UCSD-AML1 (cell line): ENCODE results near the gene RUNX3.
A peak's percentile ranks its signal among the peaks of the same experiment; 100 is the strongest.
"Not testable (repeated sequence)": the region's sequence is repeated elsewhere in the genome, so short reads cannot be mapped to it uniquely, and the experiment has no call there.

Source experiments
- DNase-seq: peaks from one replicate; lab custom pipeline; 2025; ENCODE audit not compliant: unreplicated experiment; lab: John Stamatoyannopoulos, UW

RUNX3 gene

DNA sequence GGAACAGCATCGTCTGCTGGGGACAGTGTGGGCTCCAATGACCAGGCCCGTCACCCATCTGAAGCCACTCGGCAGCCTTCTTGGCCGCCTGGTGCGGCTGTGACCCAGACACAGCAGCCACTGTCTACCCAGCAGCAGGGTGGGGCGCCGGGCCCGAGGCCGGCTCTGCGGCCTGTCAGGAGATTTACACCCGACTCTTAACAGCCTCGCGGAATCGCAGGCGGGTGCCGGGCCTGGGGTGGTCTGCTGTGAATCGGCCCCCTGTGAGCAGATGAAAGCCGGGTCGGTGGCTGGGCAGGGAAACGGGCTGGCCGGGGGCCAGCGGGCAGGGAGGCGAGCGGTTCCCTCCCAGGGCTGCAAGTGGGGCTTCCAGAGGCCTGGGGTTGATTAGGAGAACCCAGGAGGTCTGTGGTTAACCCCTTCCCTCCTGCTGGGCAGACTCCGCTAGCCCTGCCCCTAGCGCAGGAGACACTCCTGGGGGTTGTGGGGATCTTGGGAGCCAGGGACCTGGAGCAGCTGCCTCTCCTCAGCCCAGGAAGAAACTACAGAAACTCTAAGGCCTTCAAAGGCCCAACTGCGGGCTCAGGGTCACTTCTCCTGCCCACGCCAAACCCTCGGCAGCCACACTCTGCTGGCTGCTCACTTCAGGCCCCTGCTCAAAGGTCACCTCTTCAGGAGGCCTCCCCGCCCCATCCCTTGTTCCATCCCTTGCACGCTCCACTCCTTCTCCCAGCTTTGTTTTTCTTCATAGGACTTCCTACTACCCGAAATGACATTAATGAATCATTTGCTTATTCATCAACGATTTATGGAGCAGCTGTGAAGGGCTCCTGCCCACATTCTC, 15.6 kb downstream of the RUNX3 start:
- no peak for DNase-seq

DNA sequence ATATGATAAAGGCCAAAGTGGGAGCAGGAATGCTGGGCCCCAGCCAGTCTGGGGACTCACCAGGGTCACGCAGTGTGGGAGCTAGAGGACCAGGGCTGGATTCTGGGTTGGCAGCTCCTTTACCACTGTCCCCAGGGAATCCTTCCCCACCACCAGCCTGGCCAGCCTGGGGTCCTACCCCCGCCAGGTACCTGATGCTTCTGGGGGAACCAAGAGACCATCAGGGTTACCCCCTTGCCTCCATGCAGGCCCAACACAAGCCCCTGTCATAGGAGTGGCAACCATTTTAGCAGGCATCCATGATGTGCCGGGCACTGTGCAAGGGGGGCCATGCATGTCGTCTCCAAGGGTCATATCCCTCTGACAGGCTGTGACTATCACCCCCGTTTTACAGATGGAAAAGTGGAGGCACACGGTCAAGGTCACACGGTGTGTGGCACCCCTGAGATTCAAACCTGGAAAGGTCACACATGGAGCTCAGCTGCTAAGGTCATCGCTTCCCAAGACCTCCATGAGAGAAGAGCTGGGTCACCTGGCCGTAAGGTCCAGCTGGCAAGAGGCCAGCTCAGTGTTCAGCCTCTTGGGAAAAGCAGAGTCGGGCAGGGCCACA, 16.4 kb downstream of the RUNX3 start:
- DNase-seq: no peak

DNA sequence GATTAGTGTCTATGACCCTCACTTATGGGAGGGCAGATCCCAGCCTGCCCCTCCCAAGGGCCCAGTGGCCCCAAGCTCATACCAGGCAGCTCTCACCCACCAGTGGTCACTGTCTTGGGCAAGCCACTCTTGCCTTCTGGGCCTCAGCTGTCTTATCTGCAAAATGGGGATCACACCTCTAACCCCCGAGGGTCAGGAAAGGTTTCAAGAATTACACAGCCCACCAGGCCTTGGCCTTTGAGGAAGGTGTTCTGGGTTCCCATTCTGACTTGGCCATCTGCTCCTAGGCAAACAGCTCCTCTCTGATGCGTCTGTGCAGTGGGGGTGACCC, 16.8 kb downstream of the RUNX3 start:
- DNase-seq: no peak

DNA sequence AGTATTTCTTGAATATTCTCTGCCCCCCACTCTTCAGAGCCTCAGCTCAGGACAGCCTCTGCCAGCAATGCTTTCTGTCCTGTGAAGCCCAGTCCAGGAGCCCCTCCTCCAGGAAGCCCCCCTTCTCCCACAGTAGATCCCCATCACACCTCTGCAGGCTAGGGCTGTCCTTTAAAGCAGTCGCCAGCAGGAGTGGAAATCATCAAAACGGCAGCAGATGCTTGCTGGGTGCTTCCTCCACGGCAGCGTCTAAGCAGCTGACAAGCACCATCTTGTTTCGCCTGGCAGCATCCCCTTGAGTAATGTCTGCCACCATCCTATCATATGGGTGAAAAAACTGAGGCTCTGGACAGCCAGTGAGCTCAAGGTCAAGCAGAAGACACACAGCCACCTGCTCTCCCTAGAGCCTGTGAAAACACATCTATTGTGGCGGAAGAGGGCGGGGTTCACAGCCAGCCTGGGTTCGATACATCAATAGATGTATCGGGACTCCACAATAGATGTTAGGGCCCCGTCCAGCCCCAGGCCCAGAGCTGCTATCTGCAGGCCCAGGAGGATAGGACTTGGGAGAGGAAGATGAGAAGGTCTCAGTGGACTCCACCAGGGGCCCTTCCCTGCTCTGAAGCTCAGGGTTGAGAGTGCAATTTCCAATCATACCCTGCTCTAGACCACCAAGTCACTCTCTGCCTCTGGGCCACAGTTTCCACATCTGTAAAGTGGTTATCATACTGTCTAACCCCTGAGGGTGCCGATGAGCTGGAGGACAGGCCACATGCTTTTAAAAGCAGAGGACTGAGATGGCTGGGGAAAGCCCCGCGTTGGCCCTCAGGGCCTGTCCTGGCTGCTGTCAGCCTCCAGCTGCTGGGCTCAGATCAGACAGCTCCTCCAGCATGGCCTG, 17.5 kb downstream of the RUNX3 start:
- no peak for DNase-seq

DNA sequence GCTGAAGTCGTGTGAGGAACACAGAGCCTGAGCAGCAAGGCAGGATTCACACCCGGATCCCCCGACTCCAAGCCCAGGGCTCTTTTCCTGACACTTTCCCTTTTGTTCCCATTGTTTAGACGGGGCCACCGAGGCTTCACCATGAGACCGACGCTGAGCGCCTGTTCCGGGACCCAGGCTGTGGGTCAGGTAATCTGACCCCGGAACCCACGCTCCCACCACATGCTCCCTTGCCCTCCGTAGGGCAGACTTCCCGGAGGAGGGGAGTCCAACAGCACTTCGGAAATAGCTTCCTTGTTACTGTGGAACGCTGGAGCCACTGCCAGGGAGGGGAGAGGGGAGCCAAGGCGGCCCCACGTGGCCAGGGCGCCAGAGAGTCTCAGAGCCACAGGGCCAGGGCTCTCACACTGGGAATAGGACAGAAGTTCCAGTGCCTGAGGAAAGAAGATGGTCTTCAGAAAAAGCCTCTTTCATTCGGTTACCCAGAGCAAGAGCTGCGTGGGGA, 18.4 kb downstream of the RUNX3 start:
- no peak for DNase-seq

DNA sequence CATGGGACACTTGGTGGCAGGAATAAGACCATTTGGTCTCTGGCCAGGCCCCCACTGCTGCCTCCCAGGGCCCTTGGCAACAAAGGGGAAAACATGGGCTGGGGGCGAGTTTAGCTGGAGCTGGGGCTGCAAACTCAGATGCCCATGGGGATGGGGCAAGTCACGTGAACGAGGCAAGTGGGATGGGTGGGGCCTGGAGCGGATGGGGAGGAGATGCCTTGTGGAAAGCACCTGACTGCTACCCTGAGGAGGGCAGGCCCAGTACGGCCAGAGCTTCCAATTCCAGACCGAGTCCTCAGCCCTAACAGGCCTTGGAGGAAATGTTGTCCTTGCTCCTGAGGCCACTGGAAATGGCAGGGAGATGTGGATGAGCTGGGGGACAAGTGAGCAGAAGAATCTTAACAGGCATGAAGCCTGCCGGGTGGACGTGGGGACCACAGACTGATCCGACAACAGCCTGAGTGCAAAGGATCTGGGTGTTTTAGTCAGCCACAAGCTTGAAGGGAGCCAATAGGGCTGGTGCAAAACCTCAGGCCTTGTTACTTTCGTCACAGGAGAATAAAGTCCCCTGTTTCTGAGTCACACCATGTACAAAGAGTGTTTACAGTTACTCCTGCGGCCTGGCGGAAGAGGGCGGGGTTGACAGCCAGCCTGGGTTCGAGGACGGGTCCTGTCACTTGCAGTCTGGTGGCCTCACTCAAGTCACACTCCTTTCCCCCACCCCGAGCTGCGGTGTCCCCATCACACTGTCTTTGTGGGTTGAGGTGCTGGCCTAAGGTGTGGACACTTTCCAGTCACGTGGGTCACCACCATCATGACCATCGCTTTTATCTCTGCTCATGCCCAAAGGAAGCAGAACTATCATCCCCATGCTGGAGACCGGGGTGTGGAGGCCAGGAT, 19.1 kb downstream of the RUNX3 start:
- DNase-seq: no peak

DNA sequence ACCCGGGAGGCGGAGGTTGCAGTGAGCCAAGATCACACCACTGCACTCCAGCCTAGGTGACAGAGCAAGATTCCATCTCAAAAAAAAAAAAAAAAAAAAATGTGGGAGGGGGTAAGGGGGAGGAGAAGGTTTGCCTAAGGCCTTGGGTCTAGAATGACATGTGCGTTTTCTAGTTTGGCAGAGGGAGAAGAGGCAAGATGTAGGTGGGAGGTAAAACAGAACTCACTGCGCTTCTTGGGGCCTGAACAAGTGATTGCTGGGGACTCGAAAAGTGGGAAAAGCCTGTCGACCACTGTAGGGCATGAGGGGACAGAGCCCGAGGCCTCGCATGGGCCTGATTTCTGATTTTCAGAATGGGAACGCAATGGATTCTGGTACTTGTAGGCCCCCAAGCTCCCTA, 19.9 kb downstream of the RUNX3 start:
- no peak for DNase-seq

DNA sequence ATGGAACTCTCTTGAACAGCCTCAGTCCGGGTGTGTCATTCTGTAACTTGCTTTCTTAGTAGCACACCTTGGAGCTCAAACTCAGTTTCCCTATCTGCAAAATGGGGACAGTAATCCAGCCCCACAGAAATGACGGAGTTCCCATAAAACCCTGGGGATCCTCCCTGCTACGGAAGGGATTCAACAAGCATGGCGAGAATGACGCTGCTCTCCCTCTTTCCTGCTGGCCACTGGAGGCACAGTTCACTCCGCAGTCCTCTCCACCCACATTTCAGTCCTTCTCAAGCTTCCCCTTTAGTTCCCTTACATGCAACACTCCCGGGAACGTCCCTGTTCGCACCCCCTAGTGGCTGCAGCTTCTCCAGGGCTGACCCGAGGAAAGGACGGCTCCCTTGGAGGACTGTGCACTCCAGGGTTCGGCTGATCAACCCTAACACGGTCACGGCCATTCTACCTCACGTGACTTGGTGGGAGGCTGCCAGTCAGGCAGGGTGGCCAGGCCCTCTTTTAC, 20.6 kb downstream of the RUNX3 start:
- peak; percentile 21 for DNase-seq

DNA sequence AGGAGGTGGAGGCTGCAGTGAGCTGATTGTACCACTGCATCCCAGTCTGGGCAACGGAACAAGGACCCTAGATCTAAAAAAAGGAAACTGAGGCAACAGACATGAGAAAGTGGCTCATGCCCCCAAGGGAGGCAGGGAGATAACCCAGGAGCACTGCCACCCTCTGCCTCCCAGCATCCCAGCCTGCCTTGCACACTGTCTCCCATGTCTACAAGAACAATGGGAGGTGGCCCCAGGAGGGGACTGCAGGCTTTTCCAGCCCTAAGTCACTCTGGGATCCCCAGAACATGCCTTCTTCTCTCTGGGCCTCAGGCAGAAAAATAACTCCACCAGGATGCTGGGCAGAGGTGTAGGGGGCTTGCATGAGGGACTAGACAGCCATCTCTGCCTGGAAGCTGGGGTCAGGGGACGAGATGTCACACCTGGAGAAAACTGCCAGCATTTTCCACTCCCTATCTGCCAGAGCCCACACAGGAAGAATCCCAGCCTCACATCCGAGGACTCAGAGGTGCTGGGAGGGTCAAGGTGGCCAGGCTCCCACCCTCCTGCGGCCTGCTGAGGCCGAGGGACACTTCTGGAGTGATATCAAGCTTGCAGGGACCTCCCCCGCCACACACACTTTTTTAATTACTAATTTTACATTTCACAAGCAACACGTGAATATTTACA, 21.4 kb downstream of the RUNX3 start:
- DNase-seq: no peak

DNA sequence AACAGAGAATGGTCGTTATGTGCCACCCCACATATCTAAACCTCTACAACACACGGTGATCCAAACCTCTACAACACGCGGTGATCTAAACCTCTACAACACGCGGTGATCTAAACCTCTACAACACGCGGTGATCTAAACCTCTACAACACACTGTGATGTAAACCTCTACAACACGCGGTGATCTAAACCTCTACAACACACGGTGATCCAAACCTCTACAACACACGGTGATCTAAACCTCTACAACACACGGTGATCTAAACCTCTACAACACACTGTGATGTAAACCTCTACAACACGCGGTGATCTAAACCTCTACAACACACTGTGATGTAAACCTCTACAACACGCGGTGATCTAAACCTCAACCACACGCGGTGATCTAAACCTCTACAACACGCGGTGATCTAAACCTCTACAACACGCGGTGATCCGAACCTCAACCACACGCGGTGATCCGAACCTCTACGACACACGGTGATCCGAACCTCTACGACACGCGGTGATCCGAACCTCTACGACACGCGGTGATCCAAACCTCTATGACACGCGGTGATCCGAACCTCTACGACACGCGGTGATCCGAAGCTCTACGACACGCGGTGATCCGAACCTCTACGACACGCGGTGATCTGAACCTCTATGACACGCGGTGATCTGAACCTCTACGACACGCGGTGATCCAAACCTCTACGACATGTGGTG, 22.3 kb downstream of the RUNX3 start:
- not testable (repeated sequence) for DNase-seq

DNA sequence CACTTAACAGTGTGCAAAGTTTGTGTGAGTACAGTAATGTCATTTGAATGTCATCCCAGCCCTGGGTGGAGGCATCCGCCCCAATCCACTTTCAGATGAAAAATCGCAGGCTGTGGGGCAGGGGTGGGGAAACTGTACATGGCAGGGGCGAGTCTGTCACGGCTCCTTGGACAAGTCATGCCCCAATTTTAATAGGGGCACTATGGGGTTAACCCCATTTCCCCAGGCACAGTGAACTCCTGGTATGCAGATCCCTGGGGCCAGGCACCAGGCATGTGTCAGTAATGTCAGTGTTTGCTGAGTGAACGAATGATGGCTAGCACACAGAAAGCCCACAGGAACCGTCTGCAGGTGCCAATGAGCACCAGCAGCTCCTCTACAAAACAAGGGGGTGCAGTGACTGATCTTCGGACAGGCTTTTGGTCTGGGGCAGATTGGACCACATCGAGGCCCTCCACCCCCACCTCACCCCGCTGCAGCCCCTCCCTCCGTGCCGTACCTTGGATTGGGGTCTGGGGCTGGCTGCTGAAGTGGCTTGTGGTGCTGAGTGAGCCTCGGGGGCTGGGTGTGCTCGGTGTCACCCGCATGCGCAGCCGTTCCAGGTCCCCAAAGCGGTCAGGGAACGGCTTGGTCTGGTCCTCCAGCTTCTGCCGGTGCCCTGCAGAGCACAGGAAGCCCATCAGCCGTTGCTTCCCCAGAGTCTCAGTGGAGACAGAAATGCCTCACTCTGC, 23.2 kb downstream of the RUNX3 start:
- DNase-seq: no peak

DNA sequence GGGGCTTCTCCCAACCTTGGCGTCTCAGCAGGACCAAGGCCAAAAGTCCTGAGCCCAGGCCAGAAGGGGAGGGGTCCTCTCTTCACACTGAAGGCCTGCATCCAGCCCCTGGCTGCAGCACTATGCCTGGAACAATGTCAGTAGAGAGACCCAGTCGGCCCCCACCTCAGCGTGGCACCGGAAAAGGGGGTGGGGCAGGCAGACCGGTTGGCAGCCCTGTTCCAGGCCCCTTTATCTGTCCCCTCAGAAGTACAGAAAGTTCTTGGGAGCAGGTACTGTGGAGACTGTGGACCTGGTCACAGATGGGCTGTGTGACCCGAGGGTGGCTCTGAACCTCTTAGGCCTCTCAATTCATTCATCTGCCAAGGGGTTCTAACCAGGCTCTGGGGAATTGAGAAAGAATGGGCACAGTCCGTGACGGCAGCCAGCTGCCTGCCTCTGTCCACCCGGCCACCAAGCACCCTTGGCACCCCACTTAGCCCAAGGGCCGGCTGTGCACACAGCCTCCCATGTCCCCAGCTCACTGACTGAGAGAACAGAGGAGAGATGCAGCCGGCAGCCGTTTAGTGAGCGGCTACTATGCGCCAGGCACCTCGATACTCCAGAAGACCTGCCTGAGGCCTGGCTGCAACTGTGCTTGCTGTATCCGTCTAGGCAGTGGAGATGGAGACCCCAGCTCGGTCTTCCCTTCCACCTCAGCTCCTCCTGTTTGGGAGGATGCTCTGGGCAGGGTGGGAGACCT, 23.9 kb downstream of the RUNX3 start:
- no peak for DNase-seq

DNA sequence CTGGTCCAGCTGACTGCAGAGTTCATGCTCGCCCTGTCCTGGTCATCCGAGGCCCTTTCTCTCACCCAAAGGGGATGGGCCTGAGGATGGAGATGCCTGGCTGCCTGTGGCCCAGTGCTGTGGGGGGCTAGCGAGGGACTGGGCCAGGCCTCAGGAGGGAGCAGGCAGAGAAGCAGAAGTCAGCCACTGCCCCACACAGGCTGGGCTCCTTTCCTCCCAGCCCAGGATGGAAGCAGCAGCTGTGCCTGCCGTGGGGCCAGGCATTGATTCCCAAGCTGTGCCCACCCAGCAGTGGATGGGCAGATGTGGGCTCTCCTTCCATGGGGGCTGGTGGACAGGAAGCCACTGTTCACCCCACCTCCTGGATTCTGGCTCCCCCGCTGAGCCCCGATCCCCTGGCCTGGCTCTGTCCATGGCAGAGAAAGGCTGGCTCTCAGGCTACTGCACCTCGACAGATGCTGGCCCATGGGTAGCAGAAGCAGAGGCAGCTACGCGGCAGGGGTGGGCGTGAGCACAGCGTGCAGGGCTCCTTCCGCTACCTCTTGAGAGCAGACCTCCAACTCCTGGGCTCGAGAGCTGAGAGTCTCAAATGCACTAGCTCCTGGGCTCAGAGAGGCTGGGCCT, 24.6 kb downstream of the RUNX3 start:
- no peak for DNase-seq

DNA sequence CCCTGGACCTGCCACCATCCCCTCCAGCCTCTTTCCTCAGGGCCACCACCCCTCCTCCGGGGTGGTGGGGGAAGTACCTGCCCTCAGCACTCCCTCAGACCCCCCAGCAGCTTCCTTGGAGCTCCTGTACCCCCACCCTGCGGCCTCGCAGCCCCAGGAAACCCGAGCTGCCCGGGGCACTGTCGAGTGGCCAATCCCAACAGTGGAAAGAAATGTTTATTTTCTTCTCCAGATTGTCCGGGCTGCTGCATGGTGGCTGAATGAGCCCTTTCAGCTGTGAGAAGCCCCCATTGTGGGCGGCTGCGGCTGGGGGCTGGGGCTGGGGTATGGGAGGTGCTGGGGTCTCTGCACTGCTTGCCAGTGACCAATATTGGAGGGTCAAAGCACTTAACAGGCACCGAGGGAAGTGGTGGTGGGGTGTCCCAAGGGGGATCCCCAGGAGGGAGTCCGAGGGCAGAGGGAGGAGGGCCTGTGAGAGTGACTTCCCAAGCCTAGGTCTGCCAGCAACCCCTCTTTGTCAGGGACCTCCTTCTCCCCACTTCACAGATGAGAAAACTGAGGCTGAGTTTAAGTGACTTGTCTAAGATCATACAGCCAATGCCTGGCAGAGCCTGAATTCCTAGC, 25.2 kb downstream of the RUNX3 start:
- no peak for DNase-seq

DNA sequence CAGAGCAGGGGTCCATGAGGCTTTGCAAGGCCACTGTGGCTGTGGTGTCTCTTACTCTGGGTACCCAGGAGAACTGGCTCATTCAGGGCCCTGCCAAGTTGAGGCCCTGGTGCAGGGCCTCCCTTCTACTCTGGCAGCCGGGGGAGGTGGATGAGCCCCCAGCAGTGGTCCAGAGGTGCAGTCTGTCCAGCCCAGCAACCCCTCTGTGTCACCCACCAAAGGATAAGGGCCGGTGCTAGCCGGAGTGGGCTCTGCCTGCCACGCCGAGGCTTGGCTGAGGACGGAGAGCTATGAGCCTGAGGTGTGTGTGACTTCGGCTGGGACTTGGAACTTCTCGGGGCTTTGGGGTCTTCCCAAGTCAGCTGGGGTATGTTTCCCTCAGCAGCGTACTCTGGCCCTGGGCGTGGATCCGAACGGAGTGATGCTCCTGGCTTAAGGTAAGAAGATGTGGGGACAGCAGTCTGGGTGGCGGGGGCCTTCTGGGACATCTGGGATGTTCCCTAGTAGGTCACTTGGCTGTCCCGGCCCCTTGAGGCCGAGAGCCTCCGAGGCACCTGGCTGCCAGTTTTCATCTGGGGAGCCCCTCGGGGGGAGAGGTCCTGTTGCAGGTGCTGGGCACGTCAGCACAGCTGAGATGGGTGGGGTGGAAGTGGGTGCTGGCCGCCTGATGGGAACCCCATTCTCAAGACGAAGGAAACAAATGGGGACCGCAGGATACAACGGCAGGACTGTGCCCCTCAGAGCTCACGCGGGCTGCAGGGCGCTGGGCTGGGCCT, 25.9 kb downstream of the RUNX3 start:
- DNase-seq: no peak

DNA sequence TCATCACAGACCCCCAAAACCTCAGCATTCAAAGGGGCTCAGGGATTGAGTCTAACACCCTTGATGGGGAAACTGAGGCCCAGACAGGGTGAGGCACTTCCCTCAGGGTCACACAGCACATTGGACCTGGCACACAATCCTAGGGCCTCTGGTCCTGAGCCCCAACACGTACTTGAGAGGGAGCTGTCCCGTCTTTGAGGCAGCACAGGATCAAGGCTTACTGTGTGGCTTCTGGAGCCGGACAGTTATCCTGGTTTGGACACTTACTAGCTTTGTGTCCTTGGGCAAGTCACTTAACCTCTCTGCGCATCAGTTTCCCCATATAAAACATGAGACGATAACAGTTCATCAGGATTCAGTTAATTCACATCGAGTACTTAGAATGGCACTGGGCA, 26.5 kb downstream of the RUNX3 start:
- no peak for DNase-seq
